Measurements from ENCODE around the gene HSD17B7. TPM values are rescaled to one million over a fixed set of nuclear protein-coding genes. Genes with fewer than 3 reads are reported as not detected.

Gene HSD17B7
- total and polyA plus RNA-seq, 9 of the 15 experiments (the other 6 are each of a cell fraction or from before 2014, with no cell fraction given) = 12.7 to 48.7 (median 21.3) TPM

- no peak for TF ChIP-seq PYGO2 (tag; IDR thresholded peaks at IDR 0.05)
- TF ChIP-seq HDAC3 (IDR thresholded peaks at IDR 0.05; ENCODE audit: borderline replicate concordance, partially characterized antibody) = no peak
- no peak for TF ChIP-seq ZNF830 (CRISPR knock-in tag; IDR thresholded peaks at IDR 0.05)
- TF ChIP-seq, protein P1, sequence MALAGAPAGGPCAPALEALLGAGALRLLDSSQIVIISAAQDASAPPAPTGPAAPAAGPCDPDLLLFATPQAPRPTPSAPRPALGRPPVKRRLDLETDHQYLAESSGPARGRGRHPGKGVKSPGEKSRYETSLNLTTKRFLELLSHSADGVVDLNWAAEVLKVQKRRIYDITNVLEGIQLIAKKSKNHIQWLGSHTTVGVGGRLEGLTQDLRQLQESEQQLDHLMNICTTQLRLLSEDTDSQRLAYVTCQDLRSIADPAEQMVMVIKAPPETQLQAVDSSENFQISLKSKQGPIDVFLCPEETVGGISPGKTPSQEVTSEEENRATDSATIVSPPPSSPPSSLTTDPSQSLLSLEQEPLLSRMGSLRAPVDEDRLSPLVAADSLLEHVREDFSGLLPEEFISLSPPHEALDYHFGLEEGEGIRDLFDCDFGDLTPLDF (CRISPR knock-in tag; IDR thresholded peaks at IDR 0.05) = no peak
- no peak for TF ChIP-seq MAFK (IDR thresholded peaks at IDR 0.05; ENCODE audit: low read length)
These were observed 68.7 kb downstream of the HSD17B7 start (continued) for GRCh38 chr1:162859191-162859590.

DNA sequence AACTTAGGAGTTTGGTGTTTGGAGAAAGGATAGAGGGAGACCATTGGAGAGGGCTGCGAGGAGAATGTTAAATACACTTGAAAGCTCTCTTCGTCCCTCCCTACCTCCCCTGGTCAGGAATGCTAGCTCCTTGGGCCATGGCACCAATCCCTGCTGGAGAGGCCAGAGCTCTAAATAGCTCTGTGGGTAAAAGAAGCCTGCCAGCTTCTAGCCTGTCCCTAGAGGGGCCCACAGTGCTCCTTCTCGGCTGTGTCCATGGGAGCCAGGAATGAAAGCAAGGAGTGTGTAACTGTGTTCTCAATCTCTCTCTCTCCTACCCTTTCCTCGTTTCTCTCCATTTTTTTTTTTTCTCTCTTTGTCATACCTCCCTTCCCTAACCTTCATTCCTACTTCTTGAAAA is 70.6 kb downstream of the HSD17B7 start, which contains the start of gene CCDC190:
Gene CCDC190, minus strand, starts transcription at position 75 of the 400 bp plus-strand sequence. CDS start 1,529 bp downstream, outside the sequence.
- H3K27me3 ChIP-seq (ENCODE audit: control insufficient read depth in 2 of 2, insufficient read depth in 2 of 2, low read length in 2 of 2) = peaks cover 3 to 13% of the 10 kb centered on the region in 2 experiments; a peak in 2 of 5 replicates
- H3K4me3 ChIP-seq = no peak within 1 kb of the TSS
- no peak for FAIRE-seq
- H3K36me3 ChIP-seq (ENCODE audit: control insufficient read depth, insufficient read depth, low read length) = no peaks in the 10 kb centered on the region
- TF ChIP-seq ZNF592 (IDR thresholded peaks at IDR 0.05) = no peak
- no peak for TF ChIP-seq ZNF174 (CRISPR knock-in tag; IDR thresholded peaks at IDR 0.05)
- no peak for TF ChIP-seq POLR2AphosphoS2 (IDR thresholded peaks at IDR 0.05; ENCODE audit: low read length)
- TF ChIP-seq PHB2 (IDR thresholded peaks at IDR 0.05; ENCODE audit: low read depth) = no peak
- H3K9ac ChIP-seq (ENCODE audit: insufficient read depth in 1 of 2, low read depth in 2 of 2, low read length in 2 of 2) = no peak within 1 kb of the TSS
- ChIA-PET POLR2A (interaction anchor here (1.0 to 1.3 kb wide), 2 partner anchors 11 to 12 kb away, joined by 3 read pairs; no protein-coding TSS in a partner anchor), CTCF (ENCODE audit: low intra/inter-chr PET ratio) (no interaction called here)
- no peaks in the 10 kb centered on the region for H3K9me1 ChIP-seq (ENCODE audit: control insufficient read depth, insufficient read depth, low read length)
- peak; percentile 45; the same call in 2 of the 3 replicates for ATAC-seq
- no TSS peak for BruUV-seq (replicated peaks)
- no peaks in the 10 kb centered on the region for H4K20me1 ChIP-seq (replicated peaks; ENCODE audit: control insufficient read depth, insufficient read depth, low read length)
- intact Hi-C loops (cut with micrococcal nuclease) = no loop called here
- no peak within 1 kb of the TSS for H3K27ac ChIP-seq (ENCODE audit: extremely low read depth, low read depth, low read length)
- H3K4me2 ChIP-seq (ENCODE audit: insufficient read depth, low read length) = no peak within 1 kb of the TSS
- 0% methylated on average over 4 of the region's 4 CpGs for WGBS (ENCODE audit: insufficient coverage, low coverage, missing lambda C conversion rate)
- no peaks in the 10 kb centered on the region for H3K79me2 ChIP-seq (ENCODE audit: control insufficient read depth, insufficient read depth, low read length)
- H3K4me1 ChIP-seq (replicated peaks in 1 of 2; ENCODE audit: control insufficient read depth in 2 of 2, insufficient read depth in 2 of 2, low read length in 2 of 2) = no peaks in the 10 kb centered on the region
- no peak within 1 kb of the TSS for H2AFZ ChIP-seq (ENCODE audit: low read depth, low read length)
- no peak for DNase-seq (ENCODE audit: extremely low read depth in 1 of 4, low spot score in 3 of 4)
- in situ Hi-C loops (cut with MboI) = no loop called here
- no peaks in the 10 kb centered on the region for H3K9me3 ChIP-seq (replicated peaks; ENCODE audit: control insufficient read depth, insufficient read depth, low read depth, low read length)

Data from K562 (cell line).